Activated CD8-positive, alpha-beta memory T cell treated with anti-CD3 and anti-CD28 coated beads for 36 hours (primary cell): ENCODE results near the gene TICAM2. TPM values are rescaled to one million over a fixed set of nuclear protein-coding genes. Genes with fewer than 3 reads are reported as not detected.
"Not testable (repeated sequence)": the region's sequence is repeated elsewhere in the genome, so short reads cannot be mapped to it uniquely, and the experiment has no call there.

Source experiments
- CTCF ChIA-PET: fragments of 350-600 bp; sonication (Branson Sonifier 250); formaldehyde crosslinking; loops from one replicate; lab custom pipeline; 2021; ENCODE audit warnings: antibody characterized with exemption; lab: Charles Lee
- POLR2A ChIA-PET: fragments of 350-600 bp; sonication (Branson Sonifier 250); formaldehyde crosslinking; loops from one replicate; lab custom pipeline; 2021; ENCODE audit warnings: antibody characterized with exemption; lab: Charles Lee
- total RNA-seq, 2 experiments: library from RNA; stranded (reverse); gene quantifications; one replicate each; pipeline ENCODE4 v1.2.3, GENCODE V29; 2021

Gene TICAM2
- total RNA-seq = 1 to 10 TPM in 1 of 2 experiments, under 1 TPM in 1; 0.15 to 1.0 TPM

- ChIA-PET POLR2A (interaction anchor here (0.7 kb wide), 2 partner anchors 58 to 286 kb away, joined by 6 to 9 read pairs; no protein-coding TSS in a partner anchor), CTCF (interaction anchor here (0.6 to 1.0 kb wide), 2 partner anchors 14 to 47 kb away, joined by 4 to 6 read pairs; no protein-coding TSS in a partner anchor)
Measured at GRCh38 chr5:115601701-115602590, at the start of gene TICAM2. TSS of gene TICAM2 (minus strand) at chr5:115602479. CDS start at chr5:115581256, 21,223 bp downstream.

GRCh38 chr5:115649541-115649940 lies 47.3 kb upstream of the TICAM2 start:
- ChIA-PET POLR2A (no interaction called here), CTCF (no interaction called here)

- POLR2A ChIA-PET = no interaction called here
- CTCF ChIA-PET = no interaction called here
Measured at GRCh38 chr5:115648056-115648455, 45.8 kb upstream of the TICAM2 start.

- CTCF ChIA-PET, POLR2A ChIA-PET: not testable (repeated sequence)
Measured at GRCh38 chr5:115645386-115645785, 43.1 kb upstream of the TICAM2 start.

- CTCF ChIA-PET = no interaction called here
- POLR2A ChIA-PET = no interaction called here
Measured at GRCh38 chr5:115644046-115644445, 41.8 kb upstream of the TICAM2 start.

GRCh38 chr5:115641948-115642347 lies 39.7 kb upstream of the TICAM2 start:
- ChIA-PET POLR2A (no interaction called here), CTCF (interaction anchor here (0.7 kb wide), 1 partner anchor 198 kb away, joined by 3 read pairs; no protein-coding TSS in a partner anchor)

GRCh38 chr5:115640274-115640673 lies 38.0 kb upstream of the TICAM2 start:
- CTCF ChIA-PET = no interaction called here
- POLR2A ChIA-PET = no interaction called here

- ChIA-PET CTCF (no interaction called here), POLR2A (no interaction called here)
Measured at GRCh38 chr5:115639377-115639776, 37.1 kb upstream of the TICAM2 start.

- CTCF ChIA-PET = interaction anchor here (1.3 kb wide), 1 partner anchor 202 kb away, joined by 8 read pairs; no protein-coding TSS in a partner anchor
Measured at GRCh38 chr5:115637507-115637906, 35.2 kb upstream of the TICAM2 start.

GRCh38 chr5:115636008-115636407 lies 33.7 kb upstream of the TICAM2 start:
- ChIA-PET CTCF (interaction anchor here (0.6 to 2.0 kb wide), 3 partner anchors 11 to 299 kb away, joined by 3 to 8 read pairs (median 6); partner anchors contain the start of gene TMED7), POLR2A (no interaction called here)

More at GRCh38 chr5:115637507-115637906, 35.2 kb upstream of the TICAM2 start:
- POLR2A ChIA-PET = no interaction called here

GRCh38 chr5:115634343-115635132 lies 32.3 kb upstream of the TICAM2 start:
- CTCF ChIA-PET = interaction anchor here (0.8 to 2.0 kb wide), 5 partner anchors 9 to 435 kb away, joined by 3 to 6 read pairs (median 3); partner anchors contain the start of genes AP3S1, ATG12 and TMED7

GRCh38 chr5:115629903-115630302 lies 27.6 kb upstream of the TICAM2 start:
- CTCF ChIA-PET = interaction anchor here (1.1 kb wide), 1 partner anchor 55 kb away, joined by 3 read pairs; no protein-coding TSS in a partner anchor
- POLR2A ChIA-PET = no interaction called here

More at GRCh38 chr5:115634343-115635132, 32.3 kb upstream of the TICAM2 start:
- POLR2A ChIA-PET = interaction anchor here (0.7 kb wide), 1 partner anchor 450 kb away, joined by 3 read pairs; the partner anchor contains the start of gene COMMD10

GRCh38 chr5:115627295-115627865 lies 25.1 kb upstream of the TICAM2 start:
- POLR2A ChIA-PET = no interaction called here
- CTCF ChIA-PET = interaction anchor here (0.7 kb wide), 1 partner anchor 442 kb away, joined by 3 read pairs; no protein-coding TSS in a partner anchor

GRCh38 chr5:115626445-115626823 lies 24.2 kb upstream of the TICAM2 start:
- CTCF ChIA-PET = interaction anchor here (0.7 to 2.4 kb wide), 2 partner anchors 9 to 15 kb away, joined by 3 to 6 read pairs; no protein-coding TSS in a partner anchor
- POLR2A ChIA-PET = interaction anchor here (0.6 kb wide), 1 partner anchor 264 kb away, joined by 3 read pairs; no protein-coding TSS in a partner anchor

GRCh38 chr5:115625579-115626444 lies 23.5 kb upstream of the TICAM2 start, which contains the start of gene TMED7:
TSS of gene TMED7 (minus strand) at chr5:115626036. CDS start at chr5:115625792, 244 bp downstream.
- ChIA-PET POLR2A (interaction anchor here (0.6 to 2.1 kb wide), 5 partner anchors 11 to 438 kb away, joined by 3 to 11 read pairs (median 3); partner anchors contain the start of genes AP3S1, ATG12 and FEM1C), CTCF (interaction anchor here (0.7 to 2.4 kb wide), 5 partner anchors 9 to 22 kb away, joined by 3 to 6 read pairs (median 3); no protein-coding TSS in a partner anchor)

- ChIA-PET CTCF (interaction anchor here (1.1 to 2.4 kb wide), 4 partner anchors 8 to 21 kb away, joined by 3 to 6 read pairs (median 4); no protein-coding TSS in a partner anchor), POLR2A (interaction anchor here (0.6 to 2.1 kb wide), 4 partner anchors 11 to 438 kb away, joined by 3 to 11 read pairs (median 4); partner anchors contain the start of genes AP3S1, ATG12 and FEM1C)
Measured at GRCh38 chr5:115624994-115625393, 22.7 kb upstream of the TICAM2 start.

- ChIA-PET CTCF (no interaction called here), POLR2A (interaction anchor here (2.1 kb wide), 1 partner anchor 80 kb away, joined by 11 read pairs; the partner anchor contains the start of gene FEM1C)
Measured at GRCh38 chr5:115623658-115624057, 21.4 kb upstream of the TICAM2 start.
